Activated T-helper 1 cell treated with Interleukin-2 at 50 U/mL for 16 hours (primary cell): ENCODE data around the gene PTPRD.

ENCODE experiments used
- DNase-seq: peaks from one replicate; pipeline ENCODE4 v3.0.0-alpha.2; 2020; ENCODE audit warnings: low read depth

Gene PTPRD

GRCh38 chr9:8762479-8763085 lies 1850.2 kb downstream of the PTPRD start:
- DNase-seq, result no peak

GRCh38 chr9:8760000-8760767 lies 1852.6 kb downstream of the PTPRD start:
- DNase-seq, result no peak

GRCh38 chr9:8757881-8758280 lies 1854.9 kb downstream of the PTPRD start:
- DNase-seq, result no peak

- DNase-seq, result no peak
Measured at GRCh38 chr9:8754751-8755150, 1858.1 kb downstream of the PTPRD start.

GRCh38 chr9:8751406-8751930 lies 1861.3 kb downstream of the PTPRD start:
- no peak for DNase-seq

GRCh38 chr9:8750639-8751051 lies 1862.2 kb downstream of the PTPRD start:
- DNase-seq, result no peak

GRCh38 chr9:8745347-8745746 lies 1867.5 kb downstream of the PTPRD start:
- DNase-seq, result no peak

GRCh38 chr9:8738945-8739344 lies 1873.9 kb downstream of the PTPRD start:
- no peak for DNase-seq

- no peak for DNase-seq
Measured at GRCh38 chr9:8736805-8737204, 1876.0 kb downstream of the PTPRD start.

GRCh38 chr9:8734760-8735159 lies 1878.0 kb downstream of the PTPRD start:
- DNase-seq, result no peak

- DNase-seq, result no peak
Measured at GRCh38 chr9:8733131-8733954, 1879.5 kb downstream of the PTPRD start.

- no peak for DNase-seq
Measured at GRCh38 chr9:8732367-8733075, 1880.3 kb downstream of the PTPRD start.

GRCh38 chr9:8730618-8731017 lies 1882.2 kb downstream of the PTPRD start:
- DNase-seq, result no peak

- no peak for DNase-seq
Measured at GRCh38 chr9:8728910-8729309, 1883.9 kb downstream of the PTPRD start.

GRCh38 chr9:8727191-8727590 lies 1885.6 kb downstream of the PTPRD start:
- no peak for DNase-seq

- DNase-seq, result no peak
Measured at GRCh38 chr9:8726692-8727091, 1886.1 kb downstream of the PTPRD start.

GRCh38 chr9:8725635-8726034 lies 1887.2 kb downstream of the PTPRD start:
- no peak for DNase-seq

- no peak for DNase-seq
Measured at GRCh38 chr9:8724284-8725018, 1888.4 kb downstream of the PTPRD start.

GRCh38 chr9:8723195-8723594 lies 1889.6 kb downstream of the PTPRD start:
- no peak for DNase-seq

- DNase-seq, result no peak
Measured at GRCh38 chr9:8719833-8720486, 1892.8 kb downstream of the PTPRD start.
